ENCODE data around the gene RNU6-1. TPM values are rescaled to one million over a fixed set of nuclear protein-coding genes. Genes with fewer than 3 reads are reported as not detected.
A peak's percentile ranks its signal among the peaks of the same experiment; 100 is the strongest.

Gene RNU6-1
- total RNA-seq, 1 donor from 2014 or later: not detected

- intact Hi-C loops (cut with DNase I): no loop called here
- H3K27ac ChIP-seq: peak overlapping the region; percentile 89
- H3K9me3 ChIP-seq: no peaks in the 10 kb centered on the region
- H3K27me3 ChIP-seq: no peaks in the 10 kb centered on the region
- DNase-seq: no peak
- no peak for TF ChIP-seq CTCF (IDR thresholded peaks at IDR 0.05)
- H3K36me3 ChIP-seq: no peaks in the 10 kb centered on the region
- H3K4me1 ChIP-seq: peaks cover 28% of the 10 kb centered on the region
- peak overlapping the region; percentile 53 for H3K4me3 ChIP-seq
- no peak for ATAC-seq
Measured at GRCh38 chr15:67884009-67884408, 44.2 kb upstream of the RNU6-1 start.

- H3K36me3 ChIP-seq: no peaks in the 10 kb centered on the region
- DNase-seq (no peak), ATAC-seq (no peak)
- intact Hi-C loops (cut with DNase I): no loop called here
- no peaks in the 10 kb centered on the region for H3K27me3 ChIP-seq
- H3K4me3 ChIP-seq: no peak overlapping the region
- no peak for TF ChIP-seq CTCF (IDR thresholded peaks at IDR 0.05)
- H3K27ac ChIP-seq: no peak overlapping the region
- no peaks in the 10 kb centered on the region for H3K9me3 ChIP-seq
- peaks cover 28% of the 10 kb centered on the region for H3K4me1 ChIP-seq
Measured at GRCh38 chr15:67883234-67883773, 43.5 kb upstream of the RNU6-1 start.

GRCh38 chr15:67882487-67883233 is 42.8 kb upstream of the RNU6-1 start:
- Histone ChIP-seq H3K4me3 (no peak overlapping the region), H3K27ac (no peak overlapping the region), H3K4me1 (peaks cover 28% of the 10 kb centered on the region), H3K9me3 (no peaks in the 10 kb centered on the region), H3K27me3 (no peaks in the 10 kb centered on the region), H3K36me3 (no peaks in the 10 kb centered on the region)
- no peak for DNase-seq
- intact Hi-C loops (cut with DNase I): no loop called here
- peak; percentile 25 for ATAC-seq
- no peak for TF ChIP-seq CTCF (IDR thresholded peaks at IDR 0.05)

GRCh38 chr15:67880651-67881182 is 40.9 kb upstream of the RNU6-1 start:
- Histone ChIP-seq H3K27ac (no peak overlapping the region), H3K4me3 (no peak overlapping the region), H3K27me3 (no peaks in the 10 kb centered on the region), H3K4me1 (peaks cover 28% of the 10 kb centered on the region), H3K9me3 (no peaks in the 10 kb centered on the region), H3K36me3 (no peaks in the 10 kb centered on the region)
- TF ChIP-seq CTCF (IDR thresholded peaks at IDR 0.05): no peak
- intact Hi-C loops (cut with DNase I): no loop called here
- ATAC-seq (peak; percentile 42), DNase-seq (no peak)

GRCh38 chr15:67879440-67880129 is 39.7 kb upstream of the RNU6-1 start:
- peaks cover 19% of the 10 kb centered on the region for H3K4me1 ChIP-seq
- H3K9me3 ChIP-seq: no peaks in the 10 kb centered on the region
- H3K27me3 ChIP-seq: no peaks in the 10 kb centered on the region
- no peaks in the 10 kb centered on the region for H3K36me3 ChIP-seq
- ATAC-seq: peak; percentile 10
- intact Hi-C loops (cut with DNase I): no loop called here
- no peak for DNase-seq
- TF ChIP-seq CTCF (IDR thresholded peaks at IDR 0.05): no peak
- no peak overlapping the region for H3K4me3 ChIP-seq
- H3K27ac ChIP-seq: no peak overlapping the region

Data from upper lobe of right lung (tissue), 1 donor.